H1 (cell line): ENCODE results near the gene NAB1. TPM values are rescaled to one million over a fixed set of nuclear protein-coding genes. Genes with fewer than 3 reads are reported as not detected.

Experiments used
- CTCF ChIA-PET: fragments of 300-600 bp; sonication (Branson Sonifier 250); formaldehyde crosslinking; loops from one replicate; lab custom pipeline; 2021; ENCODE audit not compliant: partially characterized antibody; lab: Charles Lee
- POLR2A ChIA-PET: fragments of 300-600 bp; sonication (Branson Sonifier 250); formaldehyde crosslinking; loops from one replicate; lab custom pipeline; 2021; ENCODE audit warnings: inconsistent platforms; ENCODE audit not compliant: partially characterized antibody; lab: Charles Lee
- DNase-seq, 2 experiments: peaks; one replicate each; pipeline versions ENCODE4 v3.0.0 to v3.0.0-alpha.2; 2010 to 2022; ENCODE audit warnings: low spot score in 2 of 2, low read depth in 1 of 2, mixed read lengths in 1 of 2
- FAIRE-seq: peaks from 2 replicates; lab custom pipeline; 2011; peaks lifted over from hg19 to GRCh38; lab: Jason Lieb, UNC
- H2AFZ ChIP-seq: 2 replicates; pipeline ENCODE4 v1.8.1; 2012; ENCODE audit warnings: low read length, inconsistent platforms
- H2AK5ac ChIP-seq: 2 replicates; pipeline ENCODE4 v1.6.1; 2013; ENCODE audit warnings: low read depth, low read length
- H2BK120ac ChIP-seq: replicated peaks from 2 replicates; pipeline ENCODE3; 2013; ENCODE audit warnings: low read depth, low read length, inconsistent platforms
- H2BK12ac ChIP-seq: 2 replicates; pipeline ENCODE4 v1.6.1; 2013; ENCODE audit warnings: low read depth, low read length
- H2BK15ac ChIP-seq: 2 replicates; pipeline ENCODE4 v1.6.1; 2013; ENCODE audit warnings: low read length
- H2BK20ac ChIP-seq: 2 replicates; pipeline ENCODE4 v1.6.1; 2013; ENCODE audit warnings: low read length
- H2BK5ac ChIP-seq: 2 replicates; pipeline ENCODE4 v1.6.1; 2013; ENCODE audit warnings: low read depth, low read length
- H3K14ac ChIP-seq: 2 replicates; pipeline ENCODE4 v1.6.1; 2013; ENCODE audit warnings: inconsistent platforms; ENCODE audit not compliant: insufficient read length
- H3K18ac ChIP-seq: 2 replicates; pipeline ENCODE4 v1.6.1; 2013; ENCODE audit warnings: low read length; ENCODE audit errors: extremely low read depth
- H3K23ac ChIP-seq: 2 replicates; pipeline ENCODE4 v1.6.1; 2013; ENCODE audit warnings: inconsistent platforms; ENCODE audit not compliant: insufficient read length
- H3K23me2 ChIP-seq: 2 replicates; pipeline ENCODE4 v1.6.1; 2013; ENCODE audit warnings: low read depth, low read length
- H3K27ac ChIP-seq: 2 replicates; pipeline ENCODE4 v1.6.1; 2011; ENCODE audit warnings: low read depth, low read length, inconsistent platforms
- H3K27me3 ChIP-seq, 4 experiments: replicated peaks in 1 of 4; 1 replicate in 1 of 4; 2 replicates in 3 of 4; pipeline versions ENCODE4 v1.6.1 to v1.8.1; 2011 to 2013; ENCODE audit warnings: low read length in 3 of 4, mild to moderate bottlenecking in 3 of 4, inconsistent platforms in 2 of 4, mixed read lengths in 2 of 4, moderate library complexity in 1 of 4; ENCODE audit not compliant: control insufficient read depth in 3 of 4, insufficient read depth in 3 of 4; ENCODE audit errors: extremely low read depth in 1 of 4
- H3K36me3 ChIP-seq, 4 experiments: 2 replicates each; pipeline versions ENCODE4 v1.6.1 to v1.8.1; 2011 to 2013; ENCODE audit warnings: mild to moderate bottlenecking in 4 of 4, low read length in 3 of 4, moderate library complexity in 2 of 4, control low read depth in 1 of 4, inconsistent platforms in 1 of 4; ENCODE audit not compliant: insufficient read depth in 4 of 4, control insufficient read depth in 2 of 4
- H3K4ac ChIP-seq: replicated peaks from 2 replicates; pipeline ENCODE3; 2013; ENCODE audit warnings: low read length, low read depth, mixed read lengths, inconsistent platforms; ENCODE audit not compliant: insufficient read length
- H3K4me1 ChIP-seq, 4 experiments: replicated peaks in 1 of 4; 1 replicate in 1 of 4; 2 replicates in 3 of 4; pipeline versions ENCODE4 v1.6.1 to v1.8.1; 2011 to 2013; ENCODE audit warnings: low read length in 3 of 4, inconsistent platforms in 2 of 4, mixed read lengths in 1 of 4; ENCODE audit not compliant: insufficient read depth in 4 of 4, control insufficient read depth in 3 of 4
- H3K4me2 ChIP-seq, 2 experiments: 2 replicates each; pipeline versions ENCODE4 v1.6.1 to v1.8.1; 2011 to 2013; ENCODE audit warnings: low read depth in 2 of 2, low read length in 2 of 2, control low read depth in 1 of 2, inconsistent platforms in 1 of 2, mild to moderate bottlenecking in 1 of 2; ENCODE audit not compliant: insufficient read depth in 1 of 2
- H3K4me3 ChIP-seq, 4 experiments: fragments of 200-600, 300-600 bp in 1 of 4; sonication (generic), shearing (Covaris generic), sonication (Bioruptor Twin) in 1 of 4; 2 replicates each; pipeline versions ENCODE4 v1.5.1 to v1.8.1; 2011 to 2016; ENCODE audit warnings: low read length in 4 of 4, low read depth in 3 of 4, control low read depth in 2 of 4, inconsistent platforms in 2 of 4, mild to moderate bottlenecking in 2 of 4, mixed read lengths in 1 of 4, moderate library complexity in 1 of 4; ENCODE audit not compliant: insufficient read depth in 2 of 4; ENCODE audit errors: extremely low read depth in 1 of 4
- H3K56ac ChIP-seq: replicated peaks from 2 replicates; pipeline ENCODE3; 2013; ENCODE audit warnings: low read depth, mild to moderate bottlenecking, mixed read lengths, low read length, inconsistent platforms; ENCODE audit not compliant: insufficient read length
- H3K79me1 ChIP-seq: 2 replicates; pipeline ENCODE4 v1.6.1; 2013; ENCODE audit warnings: low read depth, low read length, control low read depth
- H3K79me2 ChIP-seq, 2 experiments: 2 replicates each; pipeline versions ENCODE4 v1.6.1 to v1.8.1; 2012 to 2013; ENCODE audit warnings: low read length in 2 of 2, mild to moderate bottlenecking in 2 of 2, inconsistent platforms in 1 of 2; ENCODE audit not compliant: insufficient read depth in 2 of 2, control insufficient read depth in 1 of 2
- H3K9ac ChIP-seq, 4 experiments: replicated peaks in 1 of 4; 1 replicate in 1 of 4; 2 replicates in 3 of 4; pipeline versions ENCODE4 v1.6.1 to v1.8.1; 2011 to 2013; ENCODE audit warnings: low read depth in 3 of 4, low read length in 3 of 4, control low read depth in 2 of 4, mild to moderate bottlenecking in 2 of 4, moderate library complexity in 2 of 4, inconsistent platforms in 1 of 4; ENCODE audit errors: extremely low read depth in 1 of 4
- H3K9me3 ChIP-seq, 2 experiments: 2 replicates each; pipeline versions ENCODE4 v1.6.1 to v1.8.1; 2012 to 2013; ENCODE audit warnings: mild to moderate bottlenecking in 2 of 2, moderate library complexity in 2 of 2, control low read depth in 1 of 2, inconsistent platforms in 1 of 2, low read depth in 1 of 2, low read length in 1 of 2, mixed read lengths in 1 of 2; ENCODE audit not compliant: insufficient read depth in 2 of 2
- H4K20me1 ChIP-seq, 2 experiments: replicated peaks in 1 of 2; 2 replicates each; pipeline versions ENCODE3 to v1.8.1; 2011 to 2013; ENCODE audit warnings: inconsistent platforms in 2 of 2, low read length in 2 of 2, mild to moderate bottlenecking in 1 of 2; ENCODE audit not compliant: insufficient read depth in 2 of 2, control insufficient read depth in 1 of 2
- H4K5ac ChIP-seq: 2 replicates; pipeline ENCODE4 v1.6.1; 2013; ENCODE audit warnings: low read length, low read depth, mixed read lengths, inconsistent platforms; ENCODE audit not compliant: insufficient read length
- H4K8ac ChIP-seq: 2 replicates; pipeline ENCODE4 v1.8.0; 2013; ENCODE audit warnings: mild to moderate bottlenecking, moderate library complexity, low read length, inconsistent platforms; ENCODE audit not compliant: insufficient read depth; ENCODE audit errors: extremely low read depth
- H4K91ac ChIP-seq: replicated peaks from 2 replicates; pipeline ENCODE3; 2013; ENCODE audit warnings: low read length, mixed read lengths, inconsistent platforms; ENCODE audit not compliant: insufficient read length
- BCL11A ChIP-seq, 2 experiments: IDR thresholded peaks; one replicate each; pipeline ENCODE4 v1.6.1; 2011; ENCODE audit warnings: low read depth in 2 of 2, low read length in 2 of 2, mild to moderate bottlenecking in 2 of 2
- RXRA ChIP-seq: IDR thresholded peaks from 2 replicates; pipeline ENCODE4 v1.6.1; 2011; ENCODE audit warnings: low read depth, mild to moderate bottlenecking, low read length, moderate library complexity; ENCODE audit not compliant: insufficient read depth
- SRF ChIP-seq: IDR thresholded peaks from 2 replicates; pipeline ENCODE4 v1.6.1; 2011; ENCODE audit warnings: mild to moderate bottlenecking, low read depth, low read length, moderate library complexity
- WGBS, 2 experiments: shearing (Covaris generic) in 1 of 2; methylation state at CpG; one replicate each; pipeline versions ENCODE4 v1.1.6 to v1.1.7; 2013 to 2015; ENCODE audit warnings: low lambda C conversion rate in 2 of 2, mixed read lengths in 2 of 2, inconsistent platforms in 1 of 2, low coverage in 1 of 2, missing lambda C conversion rate in 1 of 2; ENCODE audit not compliant: insufficient replicate concordance in 2 of 2, insufficient coverage in 1 of 2, insufficient read length in 1 of 2; ENCODE audit errors: extremely low coverage in 1 of 2, missing lambda C conversion rate in 1 of 2; 5-methylcytosine and 5-hydroxymethylcytosine counted together
- polyA plus RNA-seq, 7 experiments: library from polyadenylated mRNA; depleted of rRNA in 3 of 7; stranded (reverse) in 5 of 7; unstranded in 2 of 7; fragments of >200 nt in 5 of 7; fragments of 200-250 nt in 2 of 7; gene quantifications; 1 replicate in 5 of 7; 2 replicates in 1 of 7; 4 replicates in 1 of 7; pipeline versions ENCODE4 v1.2.1 to v1.2.3, GENCODE V29; 2011 to 2013; ENCODE audit warnings: missing spikeins in 2 of 7, mixed read lengths in 2 of 7
- total RNA-seq: library from RNA; stranded (reverse); fragmentation: NEBNext Ultra II Directional; extraction: Animal tissue kit (Norgen Biotek cat#: 25700); gene quantifications from 2 replicates; pipeline ENCODE4 v1.2.1, GENCODE V29; 2021

NAB1 gene
- total and polyA plus RNA-seq, 2 of the 8 experiments (the other 6 are each of a cell fraction or from before 2014, with no cell fraction given) = 8.5 to 28.6 TPM

DNA sequence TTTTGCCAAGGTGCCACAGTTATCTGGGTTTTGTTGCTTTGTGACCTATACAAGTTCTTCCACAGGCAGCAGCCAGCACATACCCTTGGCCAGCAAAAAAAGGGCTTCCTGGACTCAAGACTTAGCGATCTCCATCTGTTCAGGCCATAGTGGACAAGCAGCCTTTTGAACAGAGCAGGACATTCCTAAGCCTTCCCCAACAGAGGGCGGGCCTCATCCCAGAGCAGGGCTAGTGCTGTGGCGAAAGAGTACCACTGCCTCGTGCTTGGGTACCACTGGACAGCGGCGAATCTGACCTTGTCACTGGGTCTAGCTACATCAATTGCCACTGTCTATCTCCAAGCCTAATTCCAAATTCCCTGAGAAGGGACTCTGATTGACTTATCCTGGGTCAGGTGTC, 56.4 kb downstream of the NAB1 start:
- Histone ChIP-seq H3K79me1 (no peaks in the 10 kb centered on the region), H3K4me3 (no peak overlapping the region)

More for the DNA sequence above, 56.4 kb downstream of the NAB1 start:
- Histone ChIP-seq H2BK15ac (0 out of 2 replicates have a peak overlapping the region, but pooled peaks have one; percentile 19), H3K14ac (no peak overlapping the region), H4K20me1 (no peaks in the 10 kb centered on the region), H3K4me1 (peaks cover 0 to 4% (median 0%) of the 10 kb centered on the region in 4 experiments; a peak in 1 of 7 replicates), H3K4me2 (no peak overlapping the region), H2BK12ac (no peak overlapping the region), H4K91ac (no peak overlapping the region), H2BK20ac (no peak overlapping the region), H2AK5ac (no peak overlapping the region), H3K27me3 (no peaks in the 10 kb centered on the region), H3K23me2 (no peaks in the 10 kb centered on the region; the same call in 1 of the 2 replicates), H3K56ac (no peak overlapping the region), H3K23ac (no peak overlapping the region), H3K36me3 (no peaks in the 10 kb centered on the region), H3K27ac (no peak overlapping the region), H4K5ac (no peak overlapping the region), H2BK120ac (no peak overlapping the region), H3K4ac (no peak overlapping the region), H3K18ac (no peak overlapping the region), H2AFZ (no peak overlapping the region), H3K79me2 (no peaks in the 10 kb centered on the region), H4K8ac (no peak overlapping the region), H3K9me3 (no peaks in the 10 kb centered on the region), H2BK5ac (no peak overlapping the region), H3K9ac (no peak overlapping the region)
- FAIRE-seq (no peak), DNase-seq (no peak)
- TF ChIP-seq SRF (no peak), BCL11A (IDR thresholded peaks at IDR 0.05; ENCODE audit: low read depth in 2 of 2, low read length in 2 of 2) (no peak), RXRA (no peak)
- CTCF ChIA-PET = interaction anchor here (0.7 kb wide), 1 partner anchor 83 kb away, joined by 3 read pairs; no protein-coding TSS in a partner anchor
- POLR2A ChIA-PET = no interaction called here
- 92% methylated on average over 6 of the region's 6 CpGs; no CpG with 5 or more reads in 1 of the 2 experiments for WGBS, 2 experiments
